ENCODE results near the gene BCL7C.

The BCL7C gene

GRCh38 chr16:30922420-30922959, 28.6 kb upstream of the BCL7C start:
- DNase-seq (ENCODE audit: low read depth) = peak; percentile 99

DNA sequence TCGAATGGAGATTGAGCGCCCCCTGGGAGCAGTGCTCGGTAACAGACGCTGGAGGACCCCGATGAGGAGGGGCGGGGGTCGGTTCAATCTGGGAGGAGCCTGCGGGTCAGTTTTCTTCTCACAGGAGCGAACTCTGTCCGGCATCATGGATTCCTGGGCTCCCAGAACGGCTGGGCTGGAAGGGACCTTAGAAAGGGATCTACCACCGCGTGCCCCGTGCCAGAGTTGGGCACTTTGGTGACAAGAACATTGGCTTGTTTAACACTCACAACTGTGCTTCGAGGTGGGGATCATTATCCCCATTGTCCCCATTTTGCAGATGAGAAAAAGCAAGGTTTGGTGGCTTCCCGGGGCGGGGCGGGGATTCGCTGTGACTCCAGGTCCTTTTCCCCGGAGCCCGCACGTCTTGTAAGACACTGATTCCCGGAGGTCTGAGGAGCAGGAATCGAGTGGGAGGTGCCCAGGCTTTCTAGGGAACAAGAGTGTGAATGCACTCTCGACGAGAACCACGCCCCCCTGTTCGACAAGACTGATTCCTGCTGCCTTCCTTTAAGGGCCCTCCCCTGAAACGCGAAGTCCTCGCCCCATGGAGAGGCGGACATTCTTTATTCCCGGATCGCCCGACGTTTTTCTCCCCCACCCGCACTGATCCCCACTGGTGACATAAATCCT, 28.0 kb upstream of the BCL7C start:
- peak; percentile 67 for DNase-seq (ENCODE audit: low read depth)

- DNase-seq (ENCODE audit: low read depth) = no peak
Observed at GRCh38 chr16:30921459-30921747, 27.5 kb upstream of the BCL7C start.

- no peak for DNase-seq (ENCODE audit: low read depth)
Observed at GRCh38 chr16:30920891-30921290, 27.0 kb upstream of the BCL7C start.

DNA sequence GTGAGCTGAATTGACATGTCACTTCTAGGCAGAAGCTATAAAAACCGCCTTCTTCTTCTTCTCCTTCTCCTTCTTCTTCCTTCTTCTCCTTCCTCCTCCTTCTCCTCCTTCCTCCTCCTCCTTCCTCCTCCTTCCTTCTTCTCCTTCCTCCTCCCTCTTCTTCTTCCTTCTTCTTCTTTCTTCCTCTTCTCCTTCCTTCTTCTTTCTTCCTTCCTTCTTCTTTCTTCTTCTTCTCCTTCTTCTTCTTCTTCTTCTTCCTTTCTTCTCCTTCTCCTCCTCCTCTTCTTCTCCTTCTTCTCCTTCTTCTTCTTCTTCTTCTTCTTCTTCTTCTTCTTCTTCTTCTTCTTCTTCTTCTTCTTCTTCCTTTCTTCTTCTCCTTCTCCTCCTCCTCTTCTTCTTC, 24.7 kb upstream of the BCL7C start:
- no peak for DNase-seq (ENCODE audit: low read depth)

- DNase-seq (ENCODE audit: low read depth) = no peak
Observed at GRCh38 chr16:30914830-30915229, 21.0 kb upstream of the BCL7C start.

- no peak for DNase-seq (ENCODE audit: low read depth)
Observed at GRCh38 chr16:30912794-30913412, 19.0 kb upstream of the BCL7C start.

DNA sequence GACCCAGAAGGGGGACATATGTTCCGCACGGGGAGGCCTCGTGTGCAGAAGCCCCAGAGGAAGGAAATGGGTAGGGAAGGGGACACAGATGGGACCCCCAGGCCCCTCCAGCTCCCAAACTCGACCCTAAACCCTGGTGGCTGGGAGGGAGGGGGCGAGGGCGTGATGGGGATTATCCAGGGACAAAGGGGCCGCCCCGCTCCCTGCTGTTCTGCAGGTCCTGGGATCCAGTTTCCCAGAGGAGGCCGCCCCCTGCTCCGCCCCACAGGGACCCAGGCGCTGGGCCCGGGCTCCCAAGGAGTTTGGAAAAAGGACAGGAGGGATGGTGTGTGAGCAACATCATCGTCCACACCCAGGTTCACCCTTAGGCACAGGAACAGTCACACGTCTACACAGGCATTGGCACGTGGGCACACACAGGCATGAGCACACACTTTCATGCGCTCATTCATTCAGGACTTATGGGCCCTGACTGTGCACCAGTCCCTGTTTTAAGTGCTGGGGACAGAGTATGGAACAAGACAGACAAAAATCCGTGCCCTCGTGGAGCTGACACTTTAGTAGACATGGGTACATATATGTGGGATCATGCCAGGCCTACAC, 16.7 kb upstream of the BCL7C start:
- DNase-seq (ENCODE audit: low read depth) = no peak

DNA sequence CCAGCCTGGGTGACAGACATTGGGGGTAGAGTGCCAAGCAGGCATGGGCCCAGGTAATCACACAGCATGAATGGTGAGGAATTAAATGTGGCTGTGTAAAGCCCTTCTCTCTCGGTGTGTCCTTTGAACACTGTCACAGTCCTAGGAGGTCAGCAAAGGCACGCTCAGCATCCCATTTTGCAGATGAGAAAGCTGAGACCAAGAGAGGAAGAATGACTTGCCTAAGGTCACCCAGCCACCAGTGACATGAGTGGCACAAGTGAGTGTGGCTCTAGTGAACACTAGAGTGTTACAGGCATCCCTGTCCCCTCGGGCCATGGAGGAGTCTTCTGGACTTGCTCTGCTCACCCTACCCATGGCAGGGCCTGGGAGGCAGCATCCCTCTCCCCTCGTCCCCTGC, 13.2 kb upstream of the BCL7C start:
- DNase-seq (ENCODE audit: low read depth) = no peak

- DNase-seq (ENCODE audit: low read depth) = no peak
Observed at GRCh38 chr16:30904114-30904780, 10.4 kb upstream of the BCL7C start.

DNA sequence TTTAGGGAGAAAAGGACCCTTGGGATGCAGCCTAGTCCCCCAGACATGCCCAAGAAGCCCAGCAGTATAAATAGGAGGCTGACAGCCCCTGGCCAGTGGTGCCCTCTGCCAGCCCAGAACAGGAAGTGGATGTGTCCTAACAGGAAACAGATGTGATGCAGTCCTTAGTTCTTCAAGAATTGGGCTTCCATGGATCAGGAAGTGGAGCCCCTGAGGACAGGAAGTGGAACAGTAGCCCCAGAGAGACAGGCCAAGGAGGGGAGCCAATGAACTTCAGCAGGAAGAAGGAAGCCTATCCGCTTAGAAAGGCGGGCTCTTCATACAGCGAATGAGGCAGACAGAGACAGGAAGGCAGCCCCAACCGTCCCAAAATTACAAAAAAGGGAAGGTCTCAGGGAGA, 9.7 kb upstream of the BCL7C start:
- DNase-seq (ENCODE audit: low read depth) = no peak

DNA sequence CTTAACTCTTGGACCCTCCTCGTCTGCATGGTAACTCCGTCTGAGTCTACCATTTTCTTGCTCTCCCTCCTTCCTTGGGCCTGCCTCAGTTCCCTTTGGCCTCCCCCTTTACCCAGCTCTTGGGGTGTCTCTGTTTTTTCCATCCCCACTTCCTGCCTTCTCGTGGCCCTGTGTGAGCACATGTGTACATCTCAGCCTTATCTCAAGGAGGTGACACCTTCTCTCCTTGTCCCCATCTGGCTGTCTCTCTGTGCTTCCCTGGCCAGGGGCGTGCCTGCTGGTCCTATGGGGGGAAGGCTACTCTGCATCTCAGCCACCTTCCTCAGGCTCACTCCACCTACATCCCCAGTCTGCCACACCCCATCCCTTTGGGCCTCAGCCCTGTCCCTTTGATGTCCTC, 9.1 kb upstream of the BCL7C start:
- no peak for DNase-seq (ENCODE audit: low read depth)

- peak; percentile 39 for DNase-seq (ENCODE audit: low read depth)
Observed at GRCh38 chr16:30902029-30902972, 8.4 kb upstream of the BCL7C start.

GRCh38 chr16:30901201-30902028, 7.5 kb upstream of the BCL7C start:
- no peak for DNase-seq (ENCODE audit: low read depth)

DNA sequence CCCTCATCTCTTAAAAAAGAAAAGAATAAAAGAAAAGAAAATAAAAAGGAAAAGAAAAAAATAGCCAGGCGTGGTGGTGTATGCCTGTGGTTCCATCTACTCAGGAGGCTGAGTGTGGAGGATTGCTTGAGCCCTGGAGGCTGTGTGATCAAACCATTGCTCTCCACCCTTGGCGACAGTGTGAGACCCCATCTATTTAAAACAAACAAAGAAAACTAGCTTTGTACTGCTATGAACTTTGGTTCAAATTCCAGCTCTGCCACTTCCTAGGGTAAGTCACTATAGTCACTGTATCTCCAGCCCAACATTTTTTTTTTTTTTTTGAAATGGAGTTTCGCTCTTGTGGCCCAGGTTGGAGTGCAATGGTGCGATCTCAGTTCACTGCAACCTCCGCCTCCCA, 6.7 kb upstream of the BCL7C start:
- no peak for DNase-seq (ENCODE audit: low read depth)

GRCh38 chr16:30899794-30900193, 5.9 kb upstream of the BCL7C start:
- no peak for DNase-seq (ENCODE audit: low read depth)

DNA sequence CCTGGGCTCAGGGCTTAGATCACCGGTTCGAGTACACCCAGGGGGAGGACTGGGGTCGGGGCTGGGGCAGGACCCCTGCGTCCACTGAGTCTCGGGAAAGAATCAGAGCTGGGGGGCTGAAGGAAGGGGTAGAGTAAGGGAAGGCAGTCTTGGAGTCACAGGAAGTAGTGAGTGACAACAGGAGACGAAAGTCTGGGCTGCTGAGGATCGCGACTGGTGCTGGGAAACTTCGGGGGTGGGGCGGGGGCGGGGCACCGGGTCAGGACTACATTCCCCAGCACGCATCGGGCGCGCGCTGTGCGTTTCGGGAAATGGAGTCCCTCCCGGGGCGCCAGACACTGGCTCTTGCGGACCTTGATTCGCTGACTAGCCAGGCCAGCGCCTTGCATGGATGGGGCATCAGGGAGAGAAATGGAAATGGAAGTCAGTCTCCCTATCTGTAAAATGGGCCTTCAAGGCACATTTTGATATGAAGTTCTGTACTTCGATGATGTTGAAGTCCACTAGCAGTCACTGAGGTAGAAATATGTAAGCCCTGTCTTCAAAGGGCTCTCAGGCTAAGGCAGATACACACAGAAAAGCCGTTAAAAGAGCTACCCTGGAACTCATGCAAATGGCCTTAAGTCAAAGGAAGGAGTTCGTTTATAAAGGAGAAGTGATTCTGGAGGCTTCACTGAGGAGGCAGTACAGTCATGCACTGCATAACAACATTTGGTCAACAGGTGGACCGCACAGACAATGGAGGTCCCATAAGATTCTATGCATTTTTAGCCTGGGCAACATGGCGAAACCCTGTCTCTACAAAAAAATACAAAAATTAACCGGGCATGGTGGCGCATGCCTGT, 3.2 kb upstream of the BCL7C start:
- DNase-seq (ENCODE audit: low read depth) = peak; percentile 81

- peak; percentile 89 for DNase-seq (ENCODE audit: low read depth)
Observed at GRCh38 chr16:30896261-30896888, 2.5 kb upstream of the BCL7C start, which contains the start of gene CTF1. Gene CTF1, plus strand, starts transcription at chr16:30896614. Its CDS starts 30 bp downstream, at chr16:30896644.

- DNase-seq (ENCODE audit: low read depth) = no peak
Observed at GRCh38 chr16:30895627-30896260, 1.9 kb upstream of the BCL7C start.
